Upper lobe of left lung (tissue), 4 donors: ENCODE results near the gene NFATC2.

Experiments used
- EP300 ChIP-seq, 4 donors: sonication (generic); formaldehyde crosslinking; IDR thresholded peaks; one replicate each; pipeline ENCODE4 v1.5.1; 2017; ENCODE audit warnings: antibody characterized with exemption in 4 of 4, control low read depth in 2 of 4
- POLR2A ChIP-seq, 4 donors: fragments of 450-650 bp; IDR thresholded peaks; one replicate each; pipeline ENCODE4 v1.5.1; 2016 to 2017; ENCODE audit warnings: antibody characterized with exemption in 4 of 4, mild to moderate bottlenecking in 2 of 4
- POLR2AphosphoS5 ChIP-seq, 2 donors: sonication (generic); formaldehyde crosslinking; IDR thresholded peaks; one replicate each; pipeline ENCODE4 v1.5.1; 2017; ENCODE audit warnings: antibody characterized with exemption in 2 of 2
- TF ChIP-seq, protein P1 (sequence below), 6 experiments: fragments of 450-650 bp in 4 of 6; fragments of 200-600 bp in 2 of 6; sonication (generic) in 2 of 6; IDR thresholded peaks; one replicate each; pipeline ENCODE4 v1.5.1; 2016 to 2019; ENCODE audit warnings: antibody characterized with exemption in 6 of 6

DNA sequence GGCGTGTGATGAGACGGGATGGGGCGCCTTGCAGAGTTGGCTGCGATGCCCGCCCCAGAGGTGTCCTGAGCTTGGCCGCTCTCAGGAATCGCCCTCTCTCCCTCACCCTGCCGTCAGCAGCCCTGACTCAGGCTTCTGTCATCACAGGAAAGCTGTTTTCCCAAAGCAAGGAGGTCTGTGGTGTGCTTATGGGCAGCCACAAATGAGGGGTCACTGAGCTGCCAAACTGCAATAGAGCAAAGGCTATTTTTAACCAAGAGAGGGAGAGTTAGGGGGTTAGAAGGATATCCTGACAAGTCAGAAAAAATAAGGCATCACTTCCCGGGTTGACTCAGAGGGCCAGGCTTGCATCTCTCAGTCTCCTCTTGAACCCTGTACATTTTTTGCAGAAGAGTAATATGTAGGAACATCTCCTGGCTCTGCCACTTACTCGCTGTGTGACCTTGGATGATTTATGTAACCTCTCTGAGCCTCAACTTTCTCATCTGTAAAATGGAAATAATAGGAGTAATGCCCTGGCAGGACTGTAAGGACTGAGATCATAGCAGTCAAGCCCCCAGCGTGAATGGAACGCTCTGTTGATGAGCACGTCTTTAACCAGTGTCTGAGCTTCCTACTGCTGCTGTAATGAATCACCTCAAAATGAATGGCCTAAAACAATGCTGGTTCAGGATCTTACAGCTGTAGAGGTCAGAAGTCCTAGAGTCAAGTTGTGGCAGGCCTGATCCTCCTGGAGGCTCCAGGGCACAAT is 181.9 kb downstream of the NFATC2 start:
- TF ChIP-seq, protein P1, sequence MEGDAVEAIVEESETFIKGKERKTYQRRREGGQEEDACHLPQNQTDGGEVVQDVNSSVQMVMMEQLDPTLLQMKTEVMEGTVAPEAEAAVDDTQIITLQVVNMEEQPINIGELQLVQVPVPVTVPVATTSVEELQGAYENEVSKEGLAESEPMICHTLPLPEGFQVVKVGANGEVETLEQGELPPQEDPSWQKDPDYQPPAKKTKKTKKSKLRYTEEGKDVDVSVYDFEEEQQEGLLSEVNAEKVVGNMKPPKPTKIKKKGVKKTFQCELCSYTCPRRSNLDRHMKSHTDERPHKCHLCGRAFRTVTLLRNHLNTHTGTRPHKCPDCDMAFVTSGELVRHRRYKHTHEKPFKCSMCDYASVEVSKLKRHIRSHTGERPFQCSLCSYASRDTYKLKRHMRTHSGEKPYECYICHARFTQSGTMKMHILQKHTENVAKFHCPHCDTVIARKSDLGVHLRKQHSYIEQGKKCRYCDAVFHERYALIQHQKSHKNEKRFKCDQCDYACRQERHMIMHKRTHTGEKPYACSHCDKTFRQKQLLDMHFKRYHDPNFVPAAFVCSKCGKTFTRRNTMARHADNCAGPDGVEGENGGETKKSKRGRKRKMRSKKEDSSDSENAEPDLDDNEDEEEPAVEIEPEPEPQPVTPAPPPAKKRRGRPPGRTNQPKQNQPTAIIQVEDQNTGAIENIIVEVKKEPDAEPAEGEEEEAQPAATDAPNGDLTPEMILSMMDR (IDR thresholded peaks at IDR 0.05) = no peak
- TF ChIP-seq POLR2A (IDR thresholded peaks at IDR 0.05) = no peak
- TF ChIP-seq EP300 (IDR thresholded peaks at IDR 0.05) = no peak
- TF ChIP-seq POLR2AphosphoS5 (IDR thresholded peaks at IDR 0.05) = no peak
